ENCODE results near the gene SIGLEC12.
"Not testable (repeated sequence)": the region's sequence is repeated elsewhere in the genome, so short reads cannot be mapped to it uniquely, and the experiment has no call there.

GRCh38 chr19:51447510-51447909 is 54.1 kb downstream of the SIGLEC12 start:
- TF ChIP-seq, protein P1, sequence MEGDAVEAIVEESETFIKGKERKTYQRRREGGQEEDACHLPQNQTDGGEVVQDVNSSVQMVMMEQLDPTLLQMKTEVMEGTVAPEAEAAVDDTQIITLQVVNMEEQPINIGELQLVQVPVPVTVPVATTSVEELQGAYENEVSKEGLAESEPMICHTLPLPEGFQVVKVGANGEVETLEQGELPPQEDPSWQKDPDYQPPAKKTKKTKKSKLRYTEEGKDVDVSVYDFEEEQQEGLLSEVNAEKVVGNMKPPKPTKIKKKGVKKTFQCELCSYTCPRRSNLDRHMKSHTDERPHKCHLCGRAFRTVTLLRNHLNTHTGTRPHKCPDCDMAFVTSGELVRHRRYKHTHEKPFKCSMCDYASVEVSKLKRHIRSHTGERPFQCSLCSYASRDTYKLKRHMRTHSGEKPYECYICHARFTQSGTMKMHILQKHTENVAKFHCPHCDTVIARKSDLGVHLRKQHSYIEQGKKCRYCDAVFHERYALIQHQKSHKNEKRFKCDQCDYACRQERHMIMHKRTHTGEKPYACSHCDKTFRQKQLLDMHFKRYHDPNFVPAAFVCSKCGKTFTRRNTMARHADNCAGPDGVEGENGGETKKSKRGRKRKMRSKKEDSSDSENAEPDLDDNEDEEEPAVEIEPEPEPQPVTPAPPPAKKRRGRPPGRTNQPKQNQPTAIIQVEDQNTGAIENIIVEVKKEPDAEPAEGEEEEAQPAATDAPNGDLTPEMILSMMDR (IDR thresholded peaks at IDR 0.05): not testable (repeated sequence)
- not testable (repeated sequence) for TF ChIP-seq POLR2A (IDR thresholded peaks at IDR 0.05)
